Measurements from ENCODE around the gene SORCS2.

SORCS2 gene

GRCh38 chr4:7418131-7418943 lies 226.0 kb downstream of the SORCS2 start:
- no peaks in the 10 kb centered on the region for H3K36me3 ChIP-seq (replicated peaks)
- peaks cover 2% of the 10 kb centered on the region for H3K27me3 ChIP-seq (replicated peaks)
- in situ Hi-C loops (cut with HindIII; ENCODE audit: low pct_ligation_motif_present, low sequenced_read_pairs), result no loop called here
- no peak for DNase-seq
- H3K4me3 ChIP-seq (ENCODE audit: low read depth, low read length), result no peak overlapping the region
- H3K27ac ChIP-seq, result no peak overlapping the region
- TF ChIP-seq CTCF (IDR thresholded peaks at IDR 0.05; ENCODE audit: low read depth, low read length, missing control alignments), result no peak

- Histone ChIP-seq H3K27me3 (replicated peaks) (peaks cover under 1% of the 10 kb centered on the region), H3K36me3 (replicated peaks) (no peaks in the 10 kb centered on the region), H3K27ac (no peak overlapping the region), H3K4me3 (ENCODE audit: low read depth, low read length) (no peak overlapping the region)
- in situ Hi-C loops (cut with HindIII; ENCODE audit: low pct_ligation_motif_present, low sequenced_read_pairs), result no loop called here
- no peak for DNase-seq
- no peak for TF ChIP-seq CTCF (IDR thresholded peaks at IDR 0.05; ENCODE audit: low read depth, low read length, missing control alignments)
Observed at GRCh38 chr4:7419961-7420660, 227.8 kb downstream of the SORCS2 start.

GRCh38 chr4:7420661-7421040 lies 228.3 kb downstream of the SORCS2 start:
- no peak for DNase-seq
- no peaks in the 10 kb centered on the region for H3K36me3 ChIP-seq (replicated peaks)
- no peak overlapping the region for H3K4me3 ChIP-seq (ENCODE audit: low read depth, low read length)
- in situ Hi-C loops (cut with HindIII; ENCODE audit: low pct_ligation_motif_present, low sequenced_read_pairs), result no loop called here
- no peaks in the 10 kb centered on the region for H3K27me3 ChIP-seq (replicated peaks)
- no peak for TF ChIP-seq CTCF (IDR thresholded peaks at IDR 0.05; ENCODE audit: low read depth, low read length, missing control alignments)
- H3K27ac ChIP-seq, result no peak overlapping the region

- no peak for DNase-seq
- H3K4me3 ChIP-seq (ENCODE audit: low read depth, low read length), result no peak overlapping the region
- no peak overlapping the region for H3K27ac ChIP-seq
- no peaks in the 10 kb centered on the region for H3K27me3 ChIP-seq (replicated peaks)
- TF ChIP-seq CTCF (IDR thresholded peaks at IDR 0.05; ENCODE audit: low read depth, low read length, missing control alignments), result no peak
- no peaks in the 10 kb centered on the region for H3K36me3 ChIP-seq (replicated peaks)
- in situ Hi-C loops (cut with HindIII; ENCODE audit: low pct_ligation_motif_present, low sequenced_read_pairs), result no loop called here
Observed at GRCh38 chr4:7421356-7422150, 229.2 kb downstream of the SORCS2 start.

GRCh38 chr4:7422151-7422897 lies 230.0 kb downstream of the SORCS2 start:
- Histone ChIP-seq H3K27me3 (replicated peaks) (no peaks in the 10 kb centered on the region), H3K4me3 (ENCODE audit: low read depth, low read length) (no peak overlapping the region), H3K36me3 (replicated peaks) (no peaks in the 10 kb centered on the region), H3K27ac (no peak overlapping the region)
- in situ Hi-C loops (cut with HindIII; ENCODE audit: low pct_ligation_motif_present, low sequenced_read_pairs), result no loop called here
- TF ChIP-seq CTCF (IDR thresholded peaks at IDR 0.05; ENCODE audit: low read depth, low read length, missing control alignments), result no peak
- no peak for DNase-seq

Data from brain microvascular endothelial cell (primary cell).